K562 (cell line): ENCODE results near the gene ATP2A2. TPM values are rescaled to one million over a fixed set of nuclear protein-coding genes. Genes with fewer than 3 reads are reported as not detected.

Experiments used
- C11orf30 ChIP-seq: fragments of 450-650 bp; IDR thresholded peaks from 2 replicates; pipeline ENCODE4 v1.6.1; 2016; ENCODE audit warnings: low read depth, mild to moderate bottlenecking
- CXXC5 ChIP-seq: fragments of 250-450 bp; sonication (Bioruptor Pico); IDR thresholded peaks from 2 replicates; pipeline ENCODE4 v1.8.0; 2022; ENCODE audit warnings: inconsistent platforms, mild to moderate bottlenecking, moderate library complexity
- FOXJ2 ChIP-seq: fragments of 200-800 bp; sonication (Bioruptor generic); IDR thresholded peaks from 2 replicates; pipeline ENCODE4 v1.6.1; 2016; ENCODE audit warnings: missing genetic modification characterization, missing compliant biosample characterization
- FOXK2 ChIP-seq, 2 experiments: fragments of 450-650 bp; IDR thresholded peaks in 1 of 2; conservative IDR thresholded peaks in 1 of 2; 2 replicates each; pipeline ENCODE4 v1.6.1; 2016; ENCODE audit warnings: low read depth in 2 of 2, mild to moderate bottlenecking in 1 of 2
- HMG20B ChIP-seq: fragments of 250-450 bp; sonication (Bioruptor Pico); IDR thresholded peaks from 2 replicates; pipeline ENCODE4 v1.5.0; 2021; ENCODE audit warnings: mild to moderate bottlenecking
- LEF1 ChIP-seq: fragments of 450-650 bp; IDR thresholded peaks from 2 replicates; pipeline ENCODE4 v1.6.1; 2016; ENCODE audit warnings: mild to moderate bottlenecking
- MTA1 ChIP-seq: fragments of 450-650 bp; IDR thresholded peaks from 2 replicates; pipeline ENCODE4 v1.6.1; 2017; ENCODE audit warnings: borderline replicate concordance
- NFE2 ChIP-seq: IDR thresholded peaks from 2 replicates; pipeline ENCODE4 v1.6.1; 2014; ENCODE audit warnings: antibody characterized with exemption, low read depth
- NONO ChIP-seq, 2 experiments: fragments of 200-400 bp in 1 of 2; fragments of 450-650 bp in 1 of 2; formaldehyde crosslinking in 1 of 2; IDR thresholded peaks; 2 replicates each; pipeline ENCODE4 v1.6.1; 2017; ENCODE audit warnings: low read depth in 2 of 2, mild to moderate bottlenecking in 2 of 2, moderate library complexity in 2 of 2, low read length in 1 of 2
- NR2C1 ChIP-seq, 2 experiments: fragments of 450-650 bp; IDR thresholded peaks; 2 replicates each; pipeline ENCODE4 v1.6.1; 2017; ENCODE audit warnings: mild to moderate bottlenecking in 2 of 2, antibody characterized with exemption in 1 of 2, inconsistent platforms in 1 of 2, missing compliant biosample characterization in 1 of 2, missing genetic modification characterization in 1 of 2
- OTX1 ChIP-seq: fragments of 450-650 bp; formaldehyde crosslinking; IDR thresholded peaks from 2 replicates; pipeline ENCODE4 v1.4.0; 2022; ENCODE audit warnings: mild to moderate bottlenecking
- SLC30A9 ChIP-seq: fragments of 250-450 bp; sonication (Bioruptor Pico); IDR thresholded peaks from 2 replicates; pipeline ENCODE4 v1.8.0; 2022; ENCODE audit warnings: mild to moderate bottlenecking, moderate library complexity
- SNIP1 ChIP-seq: fragments of 450-650 bp; IDR thresholded peaks from 2 replicates; pipeline ENCODE4 v1.7.1; 2017; ENCODE audit warnings: low read depth, mild to moderate bottlenecking
- SRF ChIP-seq, 2 experiments: fragments of 250-450, 450-650 bp in 1 of 2; sonication (Bioruptor Pico) in 1 of 2; sonication (generic) in 1 of 2; formaldehyde crosslinking; IDR thresholded peaks; 2 replicates each; pipeline versions ENCODE4 v1.5.0 to v1.5.1; 2020 to 2022; ENCODE audit warnings: mild to moderate bottlenecking in 1 of 2, missing genetic modification reagents in 1 of 2
- TEAD4 ChIP-seq, 2 experiments: sonication (generic) in 1 of 2; formaldehyde crosslinking in 1 of 2; IDR thresholded peaks; 2 replicates each; pipeline versions ENCODE4 v1.6.1 to v1.8.0; 2012 to 2022; ENCODE audit warnings: borderline replicate concordance in 1 of 2, inconsistent platforms in 1 of 2, low read length in 1 of 2, mild to moderate bottlenecking in 1 of 2, missing genetic modification reagents in 1 of 2
- TFAP4 ChIP-seq: sonication (generic); formaldehyde crosslinking; IDR thresholded peaks from 2 replicates; pipeline ENCODE4 v1.8.0; 2022; ENCODE audit warnings: missing genetic modification reagents, mild to moderate bottlenecking, moderate library complexity, borderline replicate concordance
- TSC22D4 ChIP-seq: fragments of 450-650 bp; IDR thresholded peaks from 2 replicates; pipeline ENCODE4 v1.6.1; 2016; ENCODE audit warnings: missing genetic modification characterization, missing biosample characterization, control low read depth
- WHSC1 ChIP-seq: IDR thresholded peaks from one replicate; pipeline ENCODE4 v1.6.1; 2012; ENCODE audit warnings: low read length, control low read depth, inconsistent platforms
- ZBTB26 ChIP-seq: fragments of 450-650 bp; formaldehyde crosslinking; IDR thresholded peaks from 2 replicates; pipeline ENCODE4 v1.4.0; 2022; ENCODE audit warnings: missing genetic modification characterization
- ZC3H4 ChIP-seq: sonication (generic); formaldehyde crosslinking; IDR thresholded peaks from 2 replicates; pipeline ENCODE4 v1.9.0; 2021; ENCODE audit warnings: missing genetic modification reagents, borderline replicate concordance
- ZNF232 ChIP-seq: sonication (generic); formaldehyde crosslinking; IDR thresholded peaks from 2 replicates; pipeline ENCODE4 v1.8.0; 2022; ENCODE audit warnings: mild to moderate bottlenecking, missing genetic modification reagents
- ZNF764 ChIP-seq: fragments of 250-450 bp; sonication (Bioruptor Pico); IDR thresholded peaks from 2 replicates; pipeline ENCODE4 v1.4.0; 2020; ENCODE audit warnings: low read depth, mild to moderate bottlenecking, moderate library complexity
- polyA plus RNA-seq, 8 experiments: library from polyadenylated mRNA; depleted of rRNA in 4 of 8; stranded (reverse) in 5 of 8; unstranded in 3 of 8; fragments of >200 nt; fragmentation: Nextera tagmentation in 2 of 8; fragmentation: Illumina TruSeq in 1 of 8; extraction: Ambion mirVana in 2 of 8; extraction: Trizol in 1 of 8; gene quantifications; 2 replicates each; pipeline versions ENCODE4 v1.2.1 to v1.2.3, GENCODE V29; 2011 to 2014; ENCODE audit warnings: inconsistent platforms in 1 of 8, missing spikeins in 1 of 8
- total RNA-seq, 7 experiments: library from RNA; depleted of rRNA in 6 of 7; stranded (reverse); fragments of >200 nt in 6 of 7; fragmentation: Illumina TruSeq in 2 of 7; extraction: Trizol in 2 of 7; gene quantifications; 2 replicates each; pipeline versions ENCODE4 v1.2.1 to v1.2.3, GENCODE V29; 2011 to 2021; ENCODE audit warnings: low replicate concordance in 1 of 7
- TF ChIP-seq, protein P1 (sequence below): fragments of 450-650 bp; conservative IDR thresholded peaks from 2 replicates; pipeline ENCODE4 v1.6.1; 2016; ENCODE audit warnings: missing genetic modification characterization, low read depth, mild to moderate bottlenecking, missing compliant biosample characterization, moderate library complexity
- TF ChIP-seq, protein P2 (sequence below), 3 experiments: IDR thresholded peaks in 2 of 3; conservative IDR thresholded peaks in 1 of 3; 2 replicates each; pipeline ENCODE4 v1.5.1; 2011 to 2012; ENCODE audit warnings: low read length in 3 of 3, mild to moderate bottlenecking in 3 of 3, control low read depth in 2 of 3, improper control_type of control experiment in 1 of 3, inconsistent platforms in 1 of 3, low read depth in 1 of 3, mixed read lengths in 1 of 3, moderate library complexity in 1 of 3; ENCODE audit not compliant: insufficient read depth in 2 of 3

Gene ATP2A2
- total and polyA plus RNA-seq, 9 of the 15 experiments (the other 6 are each of a cell fraction or from before 2014, with no cell fraction given), result 5.2 to 205 (median 51.6) TPM

DNA sequence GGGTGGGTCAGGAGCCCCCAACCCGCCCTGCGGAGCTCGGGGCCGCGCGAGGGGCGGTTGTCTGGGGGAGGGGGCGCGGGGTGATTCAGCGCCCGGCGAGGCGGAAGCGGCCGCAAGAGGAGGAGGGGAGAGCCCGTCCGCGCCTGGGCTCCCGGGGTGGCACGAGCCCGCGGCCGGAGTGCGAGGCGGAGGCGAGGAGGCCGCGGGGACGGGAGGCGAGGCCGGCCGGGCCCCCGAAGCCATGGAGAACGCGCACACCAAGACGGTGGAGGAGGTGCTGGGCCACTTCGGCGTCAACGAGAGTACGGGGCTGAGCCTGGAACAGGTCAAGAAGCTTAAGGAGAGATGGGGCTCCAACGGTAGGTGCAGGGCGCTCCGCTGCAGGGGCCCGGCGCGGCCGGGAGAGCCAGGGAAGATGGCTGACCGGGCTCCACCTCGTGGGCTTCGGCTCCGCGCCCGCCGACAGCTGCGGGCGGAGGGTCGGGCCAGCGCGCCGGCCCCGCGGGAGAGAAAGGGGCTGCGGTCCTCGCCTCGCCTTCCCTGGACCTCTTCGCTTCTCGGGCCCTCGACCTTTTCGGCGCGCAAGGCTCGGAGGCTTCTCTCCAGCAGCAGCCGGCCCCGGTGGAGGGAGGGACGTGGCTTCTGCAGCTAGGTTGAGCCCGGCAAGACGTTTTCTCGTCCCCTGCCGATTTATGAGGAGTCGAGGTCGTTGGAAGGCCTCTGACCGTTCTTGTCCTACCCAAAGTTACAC is 677 bp downstream of the ATP2A2 start (continued):
- TF ChIP-seq TFAP4 (CRISPR knock-in tag) (no peak), WHSC1 (no peak), ZNF232 (CRISPR knock-in tag) (no peak), ZBTB26 (CRISPR knock-in tag) (no peak), TSC22D4 (no peak), MTA1 (no peak), ZNF764 (CRISPR knock-in tag) (no peak), FOXJ2 (tag) (no peak), SNIP1 (no peak), LEF1 (no peak), CXXC5 (CRISPR knock-in tag) (no peak; the same call in none of the 2 replicates), SLC30A9 (no peak), C11orf30 (no peak), SRF (CRISPR knock-in tag; IDR thresholded peaks at IDR 0.05) (no peak), OTX1 (CRISPR knock-in tag) (no peak), NR2C1 (IDR thresholded peaks at IDR 0.05) (no peak), NR2C1 (tag; IDR thresholded peaks at IDR 0.05) (no peak), TEAD4 (IDR thresholded peaks at IDR 0.05; ENCODE audit: low read length) (no peak), TEAD4 (CRISPR knock-in tag; IDR thresholded peaks at IDR 0.05; ENCODE audit: borderline replicate concordance) (no peak), NFE2 (no peak), NONO (IDR thresholded peaks at IDR 0.05; ENCODE audit: low read depth in 2 of 2, low read length in 1 of 2) (no peak; a peak in 2 of 4 replicates), FOXK2 (conservative IDR thresholded peaks at IDR 0.05 in 1 of 2, IDR thresholded peaks at IDR 0.05 in 1 of 2; ENCODE audit: low read depth in 2 of 2) (no peak), ZC3H4 (peak; percentile 28; the same call in 1 of the 2 replicates), HMG20B (CRISPR knock-in tag) (no peak)
- TF ChIP-seq, protein P1, sequence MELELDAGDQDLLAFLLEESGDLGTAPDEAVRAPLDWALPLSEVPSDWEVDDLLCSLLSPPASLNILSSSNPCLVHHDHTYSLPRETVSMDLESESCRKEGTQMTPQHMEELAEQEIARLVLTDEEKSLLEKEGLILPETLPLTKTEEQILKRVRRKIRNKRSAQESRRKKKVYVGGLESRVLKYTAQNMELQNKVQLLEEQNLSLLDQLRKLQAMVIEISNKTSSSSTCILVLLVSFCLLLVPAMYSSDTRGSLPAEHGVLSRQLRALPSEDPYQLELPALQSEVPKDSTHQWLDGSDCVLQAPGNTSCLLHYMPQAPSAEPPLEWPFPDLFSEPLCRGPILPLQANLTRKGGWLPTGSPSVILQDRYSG, result no peak
- TF ChIP-seq, protein P2, sequence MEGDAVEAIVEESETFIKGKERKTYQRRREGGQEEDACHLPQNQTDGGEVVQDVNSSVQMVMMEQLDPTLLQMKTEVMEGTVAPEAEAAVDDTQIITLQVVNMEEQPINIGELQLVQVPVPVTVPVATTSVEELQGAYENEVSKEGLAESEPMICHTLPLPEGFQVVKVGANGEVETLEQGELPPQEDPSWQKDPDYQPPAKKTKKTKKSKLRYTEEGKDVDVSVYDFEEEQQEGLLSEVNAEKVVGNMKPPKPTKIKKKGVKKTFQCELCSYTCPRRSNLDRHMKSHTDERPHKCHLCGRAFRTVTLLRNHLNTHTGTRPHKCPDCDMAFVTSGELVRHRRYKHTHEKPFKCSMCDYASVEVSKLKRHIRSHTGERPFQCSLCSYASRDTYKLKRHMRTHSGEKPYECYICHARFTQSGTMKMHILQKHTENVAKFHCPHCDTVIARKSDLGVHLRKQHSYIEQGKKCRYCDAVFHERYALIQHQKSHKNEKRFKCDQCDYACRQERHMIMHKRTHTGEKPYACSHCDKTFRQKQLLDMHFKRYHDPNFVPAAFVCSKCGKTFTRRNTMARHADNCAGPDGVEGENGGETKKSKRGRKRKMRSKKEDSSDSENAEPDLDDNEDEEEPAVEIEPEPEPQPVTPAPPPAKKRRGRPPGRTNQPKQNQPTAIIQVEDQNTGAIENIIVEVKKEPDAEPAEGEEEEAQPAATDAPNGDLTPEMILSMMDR (IDR thresholded peaks at IDR 0.05 in 2 of 3, conservative IDR thresholded peaks at IDR 0.05 in 1 of 3; ENCODE audit: insufficient read depth in 2 of 3, low read depth in 1 of 3, low read length in 3 of 3), result no peak
